ENCODE measurements around the gene AATK.

The AATK gene

DNA sequence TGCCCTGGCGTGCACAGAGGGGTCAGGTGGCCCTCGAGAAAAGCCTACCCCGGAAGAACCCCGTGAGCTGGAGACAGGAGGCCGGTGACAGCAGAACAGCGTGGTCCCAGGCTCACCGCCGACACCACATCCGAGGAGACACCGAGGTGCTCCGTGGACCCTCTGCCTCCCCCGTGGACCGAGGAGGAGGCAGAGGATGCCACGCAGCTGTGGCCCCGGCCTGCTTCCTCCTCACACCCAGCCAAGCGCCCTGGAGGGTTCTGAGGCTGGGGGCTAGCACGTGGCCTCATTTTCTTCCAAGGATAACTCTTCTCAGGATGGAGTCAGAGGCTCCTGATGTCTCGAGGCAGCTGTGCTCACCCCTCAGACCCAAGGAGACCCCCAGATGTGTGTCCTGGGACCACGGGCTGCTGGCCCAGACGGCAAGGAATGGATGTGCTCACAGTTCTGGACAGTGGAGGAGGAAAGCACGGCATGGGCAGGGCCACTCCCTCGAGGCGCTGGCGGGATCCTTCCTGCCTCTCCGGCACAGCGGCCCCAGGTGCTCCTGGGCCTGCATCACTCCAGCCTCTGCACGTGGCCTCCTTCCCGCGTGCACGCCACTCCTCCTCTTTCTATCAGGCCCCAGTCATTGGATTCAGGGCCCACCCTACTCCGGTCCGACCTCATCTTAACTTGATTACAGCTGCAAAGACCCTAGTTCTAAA is 5.1 kb downstream of the AATK start:
- Histone ChIP-seq H3K9me2 (replicated peaks; ENCODE audit: control insufficient read depth, low read length) (no peaks in the 10 kb centered on the region), H3K36me3 (ENCODE audit: control insufficient read depth, low read length) (no peaks in the 10 kb centered on the region), H3K4me2 (ENCODE audit: low read length) (no peak overlapping the region), H3K79me2 (ENCODE audit: control insufficient read depth, low read length) (no peaks in the 10 kb centered on the region), H3K4me3 (ENCODE audit: low read length) (no peak overlapping the region), H4K20me1 (ENCODE audit: control insufficient read depth, insufficient read depth, low read depth, low read length) (no peaks in the 10 kb centered on the region), H3K9me3 (ENCODE audit: control insufficient read depth, insufficient read depth, low read length) (no peaks in the 10 kb centered on the region), H3K27me3 (ENCODE audit: control insufficient read depth, low read length) (no peaks in the 10 kb centered on the region), H3K4me1 (ENCODE audit: control insufficient read depth, low read length) (no peaks in the 10 kb centered on the region), H3F3A (ENCODE audit: control insufficient read depth, insufficient read depth) (no peaks in the 10 kb centered on the region), H3K27ac (ENCODE audit: low read depth, low read length) (no peak overlapping the region)
- no peak for TF ChIP-seq EZH2phosphoT487 (IDR thresholded peaks at IDR 0.05; ENCODE audit: borderline replicate concordance, low read length)
- TF ChIP-seq, protein P1, sequence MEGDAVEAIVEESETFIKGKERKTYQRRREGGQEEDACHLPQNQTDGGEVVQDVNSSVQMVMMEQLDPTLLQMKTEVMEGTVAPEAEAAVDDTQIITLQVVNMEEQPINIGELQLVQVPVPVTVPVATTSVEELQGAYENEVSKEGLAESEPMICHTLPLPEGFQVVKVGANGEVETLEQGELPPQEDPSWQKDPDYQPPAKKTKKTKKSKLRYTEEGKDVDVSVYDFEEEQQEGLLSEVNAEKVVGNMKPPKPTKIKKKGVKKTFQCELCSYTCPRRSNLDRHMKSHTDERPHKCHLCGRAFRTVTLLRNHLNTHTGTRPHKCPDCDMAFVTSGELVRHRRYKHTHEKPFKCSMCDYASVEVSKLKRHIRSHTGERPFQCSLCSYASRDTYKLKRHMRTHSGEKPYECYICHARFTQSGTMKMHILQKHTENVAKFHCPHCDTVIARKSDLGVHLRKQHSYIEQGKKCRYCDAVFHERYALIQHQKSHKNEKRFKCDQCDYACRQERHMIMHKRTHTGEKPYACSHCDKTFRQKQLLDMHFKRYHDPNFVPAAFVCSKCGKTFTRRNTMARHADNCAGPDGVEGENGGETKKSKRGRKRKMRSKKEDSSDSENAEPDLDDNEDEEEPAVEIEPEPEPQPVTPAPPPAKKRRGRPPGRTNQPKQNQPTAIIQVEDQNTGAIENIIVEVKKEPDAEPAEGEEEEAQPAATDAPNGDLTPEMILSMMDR (IDR thresholded peaks at IDR 0.05; ENCODE audit: low read depth, low read length, poor library complexity, severe bottlenecking) = no peak

DNA sequence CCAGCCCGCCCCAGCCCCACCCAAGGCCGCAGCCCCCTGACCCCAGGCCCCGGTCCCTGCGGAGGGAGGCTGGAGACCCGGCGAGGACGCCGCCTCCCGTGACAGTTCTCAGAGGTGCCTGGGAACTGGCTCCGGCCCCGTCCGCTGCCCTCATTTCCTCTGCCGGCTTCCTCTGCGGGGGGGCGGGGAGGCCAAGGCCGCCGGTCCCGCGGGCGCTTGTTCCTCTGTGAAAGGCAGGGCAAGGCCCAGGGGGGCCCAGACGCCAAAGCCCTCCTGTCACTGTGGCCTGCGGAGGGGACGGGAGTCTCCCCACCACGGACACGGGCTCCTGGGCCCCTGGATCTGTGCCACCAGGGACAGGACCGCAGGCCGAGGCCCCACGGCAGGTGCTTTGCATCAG is 5.7 kb downstream of the AATK start:
- H3K27ac ChIP-seq (ENCODE audit: low read depth, low read length) = no peak overlapping the region
- H4K20me1 ChIP-seq (ENCODE audit: control insufficient read depth, insufficient read depth, low read depth, low read length) = no peaks in the 10 kb centered on the region
- H3K9me3 ChIP-seq (ENCODE audit: control insufficient read depth, insufficient read depth, low read length) = no peaks in the 10 kb centered on the region
- H3K36me3 ChIP-seq (ENCODE audit: control insufficient read depth, low read length) = no peaks in the 10 kb centered on the region
- no peaks in the 10 kb centered on the region for H3K9me2 ChIP-seq (replicated peaks; ENCODE audit: control insufficient read depth, low read length)
- TF ChIP-seq EZH2phosphoT487 (IDR thresholded peaks at IDR 0.05; ENCODE audit: borderline replicate concordance, low read length) = no peak
- TF ChIP-seq, protein P1 (IDR thresholded peaks at IDR 0.05; ENCODE audit: low read depth, low read length, poor library complexity, severe bottlenecking) = no peak
- no peaks in the 10 kb centered on the region for H3F3A ChIP-seq (ENCODE audit: control insufficient read depth, insufficient read depth)
- no peaks in the 10 kb centered on the region for H3K79me2 ChIP-seq (ENCODE audit: control insufficient read depth, low read length)
- H3K4me1 ChIP-seq (ENCODE audit: control insufficient read depth, low read length) = no peaks in the 10 kb centered on the region
- no peaks in the 10 kb centered on the region for H3K27me3 ChIP-seq (ENCODE audit: control insufficient read depth, low read length)
- no peak overlapping the region for H3K4me3 ChIP-seq (ENCODE audit: low read length)
- H3K4me2 ChIP-seq (ENCODE audit: low read length) = no peak overlapping the region

DNA sequence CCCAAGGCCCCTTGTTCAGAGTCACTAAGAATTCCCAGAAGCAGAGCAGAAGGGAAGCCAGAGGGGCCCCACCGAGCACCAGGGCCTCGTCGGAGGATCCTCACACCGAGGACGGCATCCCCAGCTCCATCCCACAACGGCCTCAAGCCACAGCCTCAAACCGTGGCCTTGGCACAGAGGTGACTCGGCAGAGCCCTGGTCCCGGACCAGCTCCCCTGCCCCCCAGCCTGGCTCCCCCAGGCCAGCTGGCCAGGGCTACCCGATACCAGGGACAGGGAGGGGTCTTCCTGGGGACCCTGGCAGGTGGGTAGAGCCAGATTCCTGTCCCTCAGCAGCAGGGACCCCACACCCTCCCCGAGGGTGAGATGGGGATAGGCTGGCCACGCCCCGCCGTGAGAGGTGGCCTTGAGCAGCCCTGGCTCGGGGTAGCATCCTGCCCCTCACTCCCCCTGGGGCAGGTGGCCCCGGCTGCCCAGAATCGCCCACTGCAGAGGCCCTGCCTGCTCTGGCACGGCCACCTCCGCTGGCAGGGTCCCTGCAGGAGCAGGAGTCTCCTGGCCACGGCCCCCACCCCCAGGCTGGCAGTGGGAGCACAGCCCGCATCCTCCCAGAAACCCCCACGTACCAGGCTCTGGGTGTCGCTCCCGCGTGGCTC is 6.3 kb downstream of the AATK start:
- H3F3A ChIP-seq (ENCODE audit: control insufficient read depth, insufficient read depth) = no peaks in the 10 kb centered on the region
- H4K20me1 ChIP-seq (ENCODE audit: control insufficient read depth, insufficient read depth, low read depth, low read length) = no peaks in the 10 kb centered on the region

More for the DNA sequence above, 6.3 kb downstream of the AATK start:
- H3K36me3 ChIP-seq (ENCODE audit: control insufficient read depth, low read length) = no peaks in the 10 kb centered on the region
- no peaks in the 10 kb centered on the region for H3K4me1 ChIP-seq (ENCODE audit: control insufficient read depth, low read length)
- no peak for TF ChIP-seq EZH2phosphoT487 (IDR thresholded peaks at IDR 0.05; ENCODE audit: borderline replicate concordance, low read length)
- TF ChIP-seq, protein P1 (IDR thresholded peaks at IDR 0.05; ENCODE audit: low read depth, low read length, poor library complexity, severe bottlenecking) = no peak
- H3K27ac ChIP-seq (ENCODE audit: low read depth, low read length) = no peak overlapping the region
- H3K27me3 ChIP-seq (ENCODE audit: control insufficient read depth, low read length) = no peaks in the 10 kb centered on the region
- H3K9me2 ChIP-seq (replicated peaks; ENCODE audit: control insufficient read depth, low read length) = no peaks in the 10 kb centered on the region
- H3K79me2 ChIP-seq (ENCODE audit: control insufficient read depth, low read length) = no peaks in the 10 kb centered on the region
- no peak overlapping the region for H3K4me2 ChIP-seq (ENCODE audit: low read length)
- H3K4me3 ChIP-seq (ENCODE audit: low read length) = no peak overlapping the region
- H3K9me3 ChIP-seq (ENCODE audit: control insufficient read depth, insufficient read depth, low read length) = no peaks in the 10 kb centered on the region
